A549 (cell line): ENCODE results near the gene ENPP7.

Experiments
- FOSB ChIP-seq: fragments of 250-450 bp; sonication (Bioruptor Pico); IDR thresholded peaks from 2 replicates; pipeline ENCODE4 v1.5.0; 2020; ENCODE audit warnings: mild to moderate bottlenecking, moderate library complexity
- HDAC2 ChIP-seq: fragments of 200-600 bp; sonication (generic); IDR thresholded peaks from 2 replicates; pipeline ENCODE4 v1.6.1; 2016
- POLR2A ChIP-seq: IDR thresholded peaks from 2 replicates; pipeline ENCODE4 v1.6.1; 2012; ENCODE audit warnings: mild to moderate bottlenecking, low read length
- ZFP36 ChIP-seq: fragments of 450-650 bp; IDR thresholded peaks from 2 replicates; pipeline ENCODE4 v1.6.1; 2014; ENCODE audit warnings: borderline replicate concordance; ENCODE audit not compliant: partially characterized antibody
- TF ChIP-seq, protein P1 (sequence below): fragments of >200 bp; sonication (Bioruptor Twin); formaldehyde crosslinking; IDR thresholded peaks from 3 replicates; pipeline ENCODE4 v1.5.1; 2016

DNA sequence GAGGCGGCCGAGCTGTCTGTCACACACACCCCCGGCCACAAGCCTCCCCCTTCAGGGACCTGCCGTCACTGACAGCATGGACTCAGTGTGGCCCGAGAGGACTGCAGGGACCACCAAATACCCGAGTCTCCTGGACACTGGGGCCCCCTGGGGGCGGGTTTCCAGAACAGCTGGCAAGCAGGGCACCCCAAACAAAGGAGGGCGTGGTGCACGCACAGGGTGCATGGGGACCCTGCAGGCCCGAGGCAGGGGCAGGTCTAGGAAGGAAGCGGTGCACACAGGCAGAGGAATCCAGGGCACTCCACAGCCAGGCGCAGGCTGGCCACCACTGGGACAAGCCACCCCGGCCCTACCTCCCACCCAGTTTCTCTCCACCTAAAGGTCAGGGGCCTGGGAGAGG, 28.7 kb upstream of the ENPP7 start:
- TF ChIP-seq POLR2A (no peak), FOSB (CRISPR knock-in tag) (no peak), ZFP36 (no peak), HDAC2 (no peak)
- TF ChIP-seq, protein P1, sequence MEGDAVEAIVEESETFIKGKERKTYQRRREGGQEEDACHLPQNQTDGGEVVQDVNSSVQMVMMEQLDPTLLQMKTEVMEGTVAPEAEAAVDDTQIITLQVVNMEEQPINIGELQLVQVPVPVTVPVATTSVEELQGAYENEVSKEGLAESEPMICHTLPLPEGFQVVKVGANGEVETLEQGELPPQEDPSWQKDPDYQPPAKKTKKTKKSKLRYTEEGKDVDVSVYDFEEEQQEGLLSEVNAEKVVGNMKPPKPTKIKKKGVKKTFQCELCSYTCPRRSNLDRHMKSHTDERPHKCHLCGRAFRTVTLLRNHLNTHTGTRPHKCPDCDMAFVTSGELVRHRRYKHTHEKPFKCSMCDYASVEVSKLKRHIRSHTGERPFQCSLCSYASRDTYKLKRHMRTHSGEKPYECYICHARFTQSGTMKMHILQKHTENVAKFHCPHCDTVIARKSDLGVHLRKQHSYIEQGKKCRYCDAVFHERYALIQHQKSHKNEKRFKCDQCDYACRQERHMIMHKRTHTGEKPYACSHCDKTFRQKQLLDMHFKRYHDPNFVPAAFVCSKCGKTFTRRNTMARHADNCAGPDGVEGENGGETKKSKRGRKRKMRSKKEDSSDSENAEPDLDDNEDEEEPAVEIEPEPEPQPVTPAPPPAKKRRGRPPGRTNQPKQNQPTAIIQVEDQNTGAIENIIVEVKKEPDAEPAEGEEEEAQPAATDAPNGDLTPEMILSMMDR = peak; percentile 16; the same call in 1 of the 3 replicates
